GM12875 (cell line): ENCODE measurements around the gene USP2.

Source experiments
- H3K4me3 ChIP-seq: one replicate; pipeline ENCODE4 v1.5.1; 2011; ENCODE audit warnings: low read depth, low read length, control low read depth
- TF ChIP-seq, protein P1 (sequence below): IDR thresholded peaks from 2 replicates; pipeline ENCODE4 v1.5.1; 2011; ENCODE audit warnings: low read depth, mild to moderate bottlenecking, control low read depth, inconsistent platforms, low read length, moderate library complexity, borderline replicate concordance; ENCODE audit not compliant: insufficient read depth

Gene USP2

DNA sequence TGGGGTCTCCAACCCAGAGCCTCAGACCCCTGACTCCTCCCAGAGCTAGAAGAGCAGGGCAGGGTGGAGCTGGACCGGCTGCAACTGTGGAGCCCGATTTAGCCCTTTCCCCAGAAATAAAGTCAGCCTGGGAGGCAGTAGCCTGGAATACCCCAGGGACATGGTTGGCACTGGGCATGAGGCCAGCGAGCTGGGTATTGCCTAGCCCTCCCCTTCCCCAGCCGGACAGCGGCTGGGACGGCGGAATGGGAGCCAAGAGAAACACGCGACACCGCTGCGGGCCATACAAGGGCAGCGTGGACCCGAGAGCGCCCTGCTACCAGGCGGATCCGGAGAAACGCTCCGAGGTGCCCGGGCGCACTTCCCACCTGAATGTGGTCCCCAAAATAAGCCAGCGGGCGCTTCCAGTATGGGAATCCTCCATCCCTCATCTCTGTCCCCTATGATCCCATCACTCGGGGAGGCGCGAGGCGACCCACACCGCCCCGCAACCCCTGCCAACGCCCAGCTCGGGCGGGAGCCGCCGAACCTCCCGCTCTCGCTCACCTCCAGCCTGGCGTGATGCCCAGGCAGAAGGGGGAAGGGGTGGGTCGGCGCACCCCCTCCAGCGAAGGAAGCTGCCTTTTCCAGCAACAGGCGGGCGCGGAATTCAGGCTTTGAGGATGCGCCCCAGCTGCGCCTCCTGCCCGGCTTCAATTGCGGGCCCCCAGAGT is 65.3 kb downstream of the USP2 start:
- peak overlapping the region; percentile 13 for H3K4me3 ChIP-seq
- TF ChIP-seq, protein P1, sequence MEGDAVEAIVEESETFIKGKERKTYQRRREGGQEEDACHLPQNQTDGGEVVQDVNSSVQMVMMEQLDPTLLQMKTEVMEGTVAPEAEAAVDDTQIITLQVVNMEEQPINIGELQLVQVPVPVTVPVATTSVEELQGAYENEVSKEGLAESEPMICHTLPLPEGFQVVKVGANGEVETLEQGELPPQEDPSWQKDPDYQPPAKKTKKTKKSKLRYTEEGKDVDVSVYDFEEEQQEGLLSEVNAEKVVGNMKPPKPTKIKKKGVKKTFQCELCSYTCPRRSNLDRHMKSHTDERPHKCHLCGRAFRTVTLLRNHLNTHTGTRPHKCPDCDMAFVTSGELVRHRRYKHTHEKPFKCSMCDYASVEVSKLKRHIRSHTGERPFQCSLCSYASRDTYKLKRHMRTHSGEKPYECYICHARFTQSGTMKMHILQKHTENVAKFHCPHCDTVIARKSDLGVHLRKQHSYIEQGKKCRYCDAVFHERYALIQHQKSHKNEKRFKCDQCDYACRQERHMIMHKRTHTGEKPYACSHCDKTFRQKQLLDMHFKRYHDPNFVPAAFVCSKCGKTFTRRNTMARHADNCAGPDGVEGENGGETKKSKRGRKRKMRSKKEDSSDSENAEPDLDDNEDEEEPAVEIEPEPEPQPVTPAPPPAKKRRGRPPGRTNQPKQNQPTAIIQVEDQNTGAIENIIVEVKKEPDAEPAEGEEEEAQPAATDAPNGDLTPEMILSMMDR: no peak

DNA sequence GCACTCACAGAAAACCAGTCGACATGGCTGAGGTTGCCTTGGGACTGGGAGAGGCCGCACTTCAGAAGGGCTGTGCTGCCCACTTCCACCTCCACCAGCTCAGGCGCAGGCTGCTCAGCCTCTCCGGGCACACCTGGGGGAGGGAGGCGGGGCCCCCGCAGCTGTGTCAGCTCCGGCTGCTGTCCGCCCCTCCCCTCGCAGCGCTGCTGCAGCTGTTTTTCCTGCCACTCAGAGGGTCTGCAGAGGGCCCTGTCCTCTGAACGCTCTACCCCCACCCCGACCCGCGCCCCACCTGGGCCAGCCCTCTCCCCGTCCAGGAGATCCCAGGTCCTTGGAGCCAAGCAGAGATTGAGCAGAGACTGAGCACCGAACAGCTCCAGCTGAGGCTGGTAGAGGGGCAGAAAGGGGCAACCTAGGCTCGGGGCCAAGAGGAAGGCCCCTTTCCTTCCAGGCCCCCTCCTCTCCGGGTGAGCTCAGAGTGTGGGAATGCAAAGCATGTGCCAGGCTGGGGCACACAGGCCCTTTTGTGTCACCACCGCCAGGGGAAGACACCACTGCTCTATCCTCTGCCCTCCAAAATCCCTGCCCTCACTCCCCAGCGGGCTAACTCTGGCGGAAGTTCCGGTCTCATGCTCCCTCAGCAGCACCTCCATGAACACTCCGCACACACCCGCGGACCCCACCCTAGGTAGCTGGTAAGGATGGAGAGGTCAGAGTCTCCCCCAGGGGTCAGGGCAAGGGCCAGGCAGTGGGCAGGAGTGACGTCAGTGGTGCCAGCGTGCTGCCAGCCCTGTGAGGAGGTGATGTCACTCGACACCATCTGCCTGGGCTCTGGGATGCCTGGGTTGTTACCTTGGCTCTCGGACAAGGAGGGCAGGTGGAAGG is 66.1 kb downstream of the USP2 start:
- TF ChIP-seq, protein P1: 0 out of 2 replicates have a peak, but pooled peaks have one; percentile 13
- H3K4me3 ChIP-seq: no peak overlapping the region

DNA sequence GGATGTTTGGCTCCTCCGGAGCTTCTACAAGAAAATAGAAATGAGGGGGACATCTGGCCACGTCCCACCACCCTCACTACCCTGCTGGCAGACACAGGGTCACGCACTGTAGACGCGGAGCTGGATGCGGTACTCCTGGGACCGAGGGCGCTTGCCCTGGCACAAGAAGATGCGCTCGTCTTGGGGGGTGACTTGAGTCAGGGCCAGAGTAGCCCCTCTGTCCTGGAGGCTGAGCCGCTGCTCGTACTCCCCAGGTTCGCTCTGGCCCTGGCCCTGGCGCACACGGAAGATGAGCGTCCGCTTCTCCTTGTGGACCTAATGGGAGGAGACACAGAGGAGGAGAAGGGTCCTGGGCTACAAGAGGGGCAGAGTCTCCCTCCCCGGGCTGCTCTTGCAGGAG is 66.8 kb downstream of the USP2 start:
- TF ChIP-seq, protein P1: no peak
- no peak overlapping the region for H3K4me3 ChIP-seq

DNA sequence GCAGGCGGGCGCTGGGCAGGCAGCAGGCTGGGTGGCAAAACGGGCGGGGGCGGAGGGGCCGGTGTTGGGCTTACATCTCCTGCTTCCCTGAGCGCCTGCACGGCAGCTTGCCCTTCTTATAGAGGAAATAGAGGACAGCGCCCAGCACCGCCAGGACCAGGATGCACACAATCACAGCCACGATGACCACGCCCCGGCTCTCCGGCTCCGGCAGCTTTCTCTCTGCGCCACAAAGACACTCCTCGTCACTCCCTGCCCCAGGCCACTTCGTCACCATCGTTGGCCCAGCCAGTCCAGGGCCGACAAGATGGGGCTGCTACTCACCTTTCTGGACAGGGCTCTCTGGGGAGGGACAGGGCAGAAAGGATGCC is 70.8 kb downstream of the USP2 start:
- TF ChIP-seq, protein P1: no peak

DNA sequence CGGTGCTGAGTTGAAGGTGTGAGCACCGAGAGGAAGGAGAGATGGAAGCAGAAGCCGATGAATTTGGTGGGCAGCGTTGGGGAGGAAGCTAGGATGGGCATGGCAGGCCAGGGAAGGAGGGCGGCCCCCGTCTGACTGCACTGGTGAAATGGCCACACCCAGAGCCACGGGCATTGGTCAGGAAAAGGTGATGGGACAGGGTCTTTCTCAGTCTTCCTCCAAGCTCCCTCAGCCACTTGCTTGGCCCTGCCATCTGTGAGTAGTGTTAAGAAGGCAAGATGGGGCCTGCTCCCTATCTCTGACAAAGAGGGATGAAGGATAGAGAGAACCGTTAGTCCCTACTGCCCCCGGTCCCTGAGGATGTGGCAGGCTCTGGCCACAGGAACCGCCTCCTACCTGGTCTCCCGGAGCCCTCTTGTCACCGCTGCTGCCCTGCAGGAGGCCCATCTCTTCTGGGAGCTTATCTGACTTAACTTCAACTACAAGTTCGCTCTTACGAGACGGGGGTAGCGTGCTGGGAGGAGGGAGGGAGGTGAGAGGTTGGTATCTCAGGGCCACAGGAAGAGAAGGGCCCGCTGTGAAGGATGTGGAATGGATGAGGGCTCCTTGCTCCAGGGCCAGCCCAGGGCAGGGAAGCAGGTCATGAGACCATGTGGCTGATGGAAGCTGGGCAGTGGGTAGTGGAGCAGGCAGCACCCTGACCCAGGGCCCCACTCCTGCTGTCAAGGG is 71.4 kb downstream of the USP2 start:
- TF ChIP-seq, protein P1: no peak
- H3K4me3 ChIP-seq: no peak overlapping the region

More for the DNA sequence above, 70.8 kb downstream of the USP2 start:
- no peak overlapping the region for H3K4me3 ChIP-seq

DNA sequence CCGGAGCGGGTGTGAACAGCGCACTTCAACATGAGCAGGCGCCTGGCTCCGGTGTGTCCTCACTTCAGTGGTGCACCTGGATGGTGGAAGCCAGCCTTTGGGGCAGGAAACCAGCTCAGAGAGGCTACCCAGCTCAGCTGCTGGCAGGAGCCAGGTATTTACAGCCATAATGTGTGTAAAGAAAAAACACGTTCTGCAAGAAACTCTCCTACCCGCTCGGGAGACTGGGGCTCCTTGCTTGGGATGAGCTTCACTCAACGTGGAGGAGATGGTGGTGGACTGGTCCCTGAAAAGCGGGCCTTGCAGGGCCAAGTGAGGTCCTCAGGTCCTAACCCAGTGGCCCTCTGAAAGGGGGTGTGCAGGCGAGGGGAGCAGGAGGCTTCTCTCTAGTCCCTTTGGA is 72.1 kb downstream of the USP2 start:
- H3K4me3 ChIP-seq: no peak overlapping the region
- TF ChIP-seq, protein P1: no peak
